Measurements from ENCODE around the gene OS9. TPM values are rescaled to one million over a fixed set of nuclear protein-coding genes. Genes with fewer than 3 reads are reported as not detected.

The OS9 gene
- total and polyA plus RNA-seq, 2 donors (not counting 3 experiments of a cell fraction or from before 2014, with no cell fraction given), result 212 to 561 TPM

DNA sequence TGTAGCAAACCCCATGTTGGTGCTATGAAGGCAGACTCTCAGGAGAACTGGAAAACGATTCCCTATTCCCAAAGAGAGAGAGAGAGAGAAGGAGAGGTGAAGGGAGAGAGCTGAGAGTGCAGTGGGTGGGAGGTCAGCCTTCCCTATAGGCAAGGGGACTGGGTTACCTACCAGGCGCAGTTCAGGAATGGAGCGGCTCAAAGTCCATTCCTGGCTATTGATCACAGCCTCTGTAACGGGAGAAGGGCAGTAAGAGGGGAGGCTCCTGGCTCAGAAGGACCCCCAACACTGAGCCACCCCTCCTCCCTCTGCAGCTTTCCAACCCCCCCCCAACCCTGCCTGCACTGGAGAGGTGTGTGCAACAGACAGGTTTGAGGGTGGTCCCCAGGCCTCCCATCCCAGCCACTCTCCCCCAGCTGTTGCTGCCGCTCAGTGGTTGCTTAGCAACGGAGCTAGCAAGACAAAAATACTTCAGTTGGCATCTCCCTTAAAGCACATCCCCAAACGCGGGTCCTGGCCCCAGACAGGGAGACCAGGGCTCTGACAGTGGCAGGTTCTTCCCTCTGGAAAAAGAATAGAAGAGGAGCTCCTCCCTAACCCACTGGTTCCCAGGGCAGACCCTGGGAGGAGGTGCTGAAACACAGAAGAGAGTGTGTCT lies 41.4 kb downstream of the OS9 start:
- H3K4me1 ChIP-seq (ENCODE audit: control insufficient read depth, extremely low read depth, insufficient read depth, low read length), result no peaks in the 10 kb centered on the region
- H4K20me1 ChIP-seq (replicated peaks; ENCODE audit: control insufficient read depth, extremely low read depth, insufficient read depth, low read length), result no peaks in the 10 kb centered on the region
- FAIRE-seq (no peak), DNase-seq (ENCODE audit: low read depth, low spot score) (no peak)
- no peaks in the 10 kb centered on the region for H3K9me1 ChIP-seq (replicated peaks; ENCODE audit: control insufficient read depth, extremely low read depth, insufficient read depth, low read length)
- H2AFZ ChIP-seq (ENCODE audit: low read depth, low read length), result no peak overlapping the region
- no peak overlapping the region for H3K9ac ChIP-seq (replicated peaks; ENCODE audit: extremely low read depth, insufficient read depth, low read length)
- H3K27ac ChIP-seq (ENCODE audit: insufficient read depth, low read depth, low read length), result no peak overlapping the region
- no peaks in the 10 kb centered on the region for H3K79me2 ChIP-seq (ENCODE audit: control insufficient read depth, insufficient read depth, low read length)
- no TSS peak for BruUV-seq (replicated peaks)
- ChIA-PET CTCF (interaction anchor here (1.0 to 6.1 kb wide), 4 partner anchors 9 to 152 kb away, joined by 5 to 48 read pairs (median 8); partner anchors contain the start of gene TSPAN31), POLR2A (no interaction called here)
- no peaks in the 10 kb centered on the region for H3K9me3 ChIP-seq (replicated peaks; ENCODE audit: control insufficient read depth, insufficient read depth, low read length)
- peaks cover 76% of the 10 kb centered on the region in 2 experiments for H3K27me3 ChIP-seq (ENCODE audit: control insufficient read depth in 2 of 2, insufficient read depth in 2 of 2, low read length in 2 of 2)
- H3K4me3 ChIP-seq (replicated peaks in 1 of 3; ENCODE audit: insufficient read depth in 1 of 3, low read depth in 1 of 3, low read length in 3 of 3), result no peak overlapping the region
- intact Hi-C loops (cut with micrococcal nuclease), result no loop called here
- dilution Hi-C loops (cut with MboI; ENCODE audit: extremely low pct_ligation_motif_present, low sequenced_read_pairs), result no loop called here
- TF ChIP-seq, protein P1, sequence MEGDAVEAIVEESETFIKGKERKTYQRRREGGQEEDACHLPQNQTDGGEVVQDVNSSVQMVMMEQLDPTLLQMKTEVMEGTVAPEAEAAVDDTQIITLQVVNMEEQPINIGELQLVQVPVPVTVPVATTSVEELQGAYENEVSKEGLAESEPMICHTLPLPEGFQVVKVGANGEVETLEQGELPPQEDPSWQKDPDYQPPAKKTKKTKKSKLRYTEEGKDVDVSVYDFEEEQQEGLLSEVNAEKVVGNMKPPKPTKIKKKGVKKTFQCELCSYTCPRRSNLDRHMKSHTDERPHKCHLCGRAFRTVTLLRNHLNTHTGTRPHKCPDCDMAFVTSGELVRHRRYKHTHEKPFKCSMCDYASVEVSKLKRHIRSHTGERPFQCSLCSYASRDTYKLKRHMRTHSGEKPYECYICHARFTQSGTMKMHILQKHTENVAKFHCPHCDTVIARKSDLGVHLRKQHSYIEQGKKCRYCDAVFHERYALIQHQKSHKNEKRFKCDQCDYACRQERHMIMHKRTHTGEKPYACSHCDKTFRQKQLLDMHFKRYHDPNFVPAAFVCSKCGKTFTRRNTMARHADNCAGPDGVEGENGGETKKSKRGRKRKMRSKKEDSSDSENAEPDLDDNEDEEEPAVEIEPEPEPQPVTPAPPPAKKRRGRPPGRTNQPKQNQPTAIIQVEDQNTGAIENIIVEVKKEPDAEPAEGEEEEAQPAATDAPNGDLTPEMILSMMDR (IDR thresholded peaks at IDR 0.05; ENCODE audit: extremely low read depth in 1 of 2, insufficient read depth in 1 of 2, low read depth in 1 of 2, low read length in 2 of 2), result no peak
- TF ChIP-seq JUN (IDR thresholded peaks at IDR 0.05; ENCODE audit: borderline replicate concordance, insufficient read depth, insufficient read length, low read depth) (no peak), EZH2 (IDR thresholded peaks at IDR 0.05; ENCODE audit: borderline replicate concordance, low read depth, low read length, severe bottlenecking) (no peak), POLR2AphosphoS5 (IDR thresholded peaks at IDR 0.05; ENCODE audit: insufficient read depth, low read depth, low read length) (no peak), FOS (IDR thresholded peaks at IDR 0.05; ENCODE audit: borderline replicate concordance, insufficient read depth, low read length) (no peak), GATA2 (IDR thresholded peaks at IDR 0.05; ENCODE audit: insufficient read depth, insufficient read length, low read depth, low read length) (no peak), POLR2A (IDR thresholded peaks at IDR 0.05; ENCODE audit: low read depth, low read length) (no peak), MAX (IDR thresholded peaks at IDR 0.05; ENCODE audit: insufficient read depth, insufficient read length) (no peak), MYC (IDR thresholded peaks at IDR 0.05; ENCODE audit: low read depth, low read length) (no peak)
- H3K36me3 ChIP-seq (ENCODE audit: control insufficient read depth in 2 of 2, extremely low read depth in 1 of 2, insufficient read depth in 2 of 2, low read length in 2 of 2), result no peaks in the 10 kb centered on the region
- H3K4me2 ChIP-seq (ENCODE audit: insufficient read depth, low read length), result no peak overlapping the region
